Heart left ventricle (tissue), 13 donors: ENCODE measurements around the gene TPPP.

Source experiments
- POLR2A ChIP-seq, 2 donors: fragments of 450-650 bp; IDR thresholded peaks; one replicate each; pipeline ENCODE4 v1.6.1; 2017; ENCODE audit warnings: antibody characterized with exemption in 2 of 2, mild to moderate bottlenecking in 2 of 2, moderate library complexity in 2 of 2
- TF ChIP-seq, protein P1 (sequence below), 12 donors: fragments of 200-600 bp; sonication (generic) in 4 of 12; IDR thresholded peaks; one replicate each; pipeline versions ENCODE4 v1.5.0 to v1.8.0; 2018 to 2022; ENCODE audit warnings: antibody characterized with exemption in 12 of 12, mild to moderate bottlenecking in 5 of 12
- donor health status: ischemic (EF 13 %, LVEDD 7.1; RV severe dilation, severe dysfunction).
- donor health status: DM: no; HTN: yes; CAD: no.
- donor health status: DM: no; HTN: no; CAD: no.
- donor health status: ischemic (EF 25% LVEDD 6.9; RV normal size, moderate dysfunction).
- donor health status: ischemic (EF 25% LVEDD 5.7; RV mildly dilated, moderate dysfunction).
- donor health status: ischemic (EF 35%, LVEDD 5.7; RV mildly dilated, moderate dysfunction).
- donor health status: nonischemic (EF 11% LVEDD 7.7; RV severe dilation, severe dysfunction).
- donor health status: DM: yes; HTN: yes; CAD: no.
- donor health status: PGD.
- donor health status: ischemic (EF 29% LVEDD 5.4; RV normal size, mild dysfunction).
- donor health status: nonischemic (EF 23%, LVEDD 6.1; RV moderate dilation, normal function).

DNA sequence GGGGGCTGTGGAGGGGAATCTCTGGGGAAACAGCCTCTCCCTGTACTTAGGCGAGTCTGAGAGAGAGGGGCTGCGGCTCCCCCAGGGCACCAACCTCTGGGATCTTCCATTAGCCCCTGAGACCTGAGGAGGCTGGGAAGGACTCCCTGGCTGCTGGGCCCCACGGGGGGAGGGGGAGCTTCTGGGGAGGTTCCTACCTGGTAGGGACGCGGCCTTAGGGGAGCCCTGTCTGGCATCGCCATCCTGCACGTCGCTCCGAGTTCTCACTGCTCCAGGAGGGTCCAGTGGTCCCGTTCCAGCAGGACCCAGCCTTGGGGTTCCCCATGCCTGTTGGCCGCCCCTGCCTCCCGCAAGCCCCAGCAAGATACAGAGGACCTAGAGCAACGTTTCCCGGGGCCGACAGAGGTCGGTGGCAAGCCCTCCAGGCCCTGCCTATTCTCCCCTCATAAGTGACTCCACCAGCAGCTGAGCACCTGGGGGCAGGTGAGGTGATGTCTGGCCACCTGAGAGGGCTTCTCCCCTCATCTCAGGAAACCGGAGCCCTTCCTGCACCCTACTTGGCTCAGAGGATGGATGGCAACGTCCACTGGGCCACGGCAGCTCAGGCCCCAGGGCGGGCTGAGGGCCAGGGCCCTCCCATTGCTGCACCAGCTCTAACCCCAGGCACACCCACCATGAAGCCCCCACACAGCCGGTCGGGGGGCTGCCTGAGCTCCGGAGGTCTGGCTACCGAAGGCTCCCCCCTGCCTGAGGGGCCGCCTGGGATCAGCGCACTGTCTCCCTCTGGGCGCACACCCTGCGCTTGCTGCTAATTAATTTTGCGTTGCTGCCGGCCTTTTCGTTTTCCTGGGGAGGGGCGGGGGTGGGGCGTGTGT lies 22.5 kb downstream of the TPPP start:
- no peak for TF ChIP-seq POLR2A (IDR thresholded peaks at IDR 0.05)
- TF ChIP-seq, protein P1, sequence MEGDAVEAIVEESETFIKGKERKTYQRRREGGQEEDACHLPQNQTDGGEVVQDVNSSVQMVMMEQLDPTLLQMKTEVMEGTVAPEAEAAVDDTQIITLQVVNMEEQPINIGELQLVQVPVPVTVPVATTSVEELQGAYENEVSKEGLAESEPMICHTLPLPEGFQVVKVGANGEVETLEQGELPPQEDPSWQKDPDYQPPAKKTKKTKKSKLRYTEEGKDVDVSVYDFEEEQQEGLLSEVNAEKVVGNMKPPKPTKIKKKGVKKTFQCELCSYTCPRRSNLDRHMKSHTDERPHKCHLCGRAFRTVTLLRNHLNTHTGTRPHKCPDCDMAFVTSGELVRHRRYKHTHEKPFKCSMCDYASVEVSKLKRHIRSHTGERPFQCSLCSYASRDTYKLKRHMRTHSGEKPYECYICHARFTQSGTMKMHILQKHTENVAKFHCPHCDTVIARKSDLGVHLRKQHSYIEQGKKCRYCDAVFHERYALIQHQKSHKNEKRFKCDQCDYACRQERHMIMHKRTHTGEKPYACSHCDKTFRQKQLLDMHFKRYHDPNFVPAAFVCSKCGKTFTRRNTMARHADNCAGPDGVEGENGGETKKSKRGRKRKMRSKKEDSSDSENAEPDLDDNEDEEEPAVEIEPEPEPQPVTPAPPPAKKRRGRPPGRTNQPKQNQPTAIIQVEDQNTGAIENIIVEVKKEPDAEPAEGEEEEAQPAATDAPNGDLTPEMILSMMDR (IDR thresholded peaks at IDR 0.05), result no peak
